ENCODE measurements around the gene TSHZ2. TPM values are rescaled to one million over a fixed set of nuclear protein-coding genes. Genes with fewer than 3 reads are reported as not detected.

TSHZ2 gene
- total RNA-seq, 1 donor from 2014 or later, result 1.2 TPM

DNA sequence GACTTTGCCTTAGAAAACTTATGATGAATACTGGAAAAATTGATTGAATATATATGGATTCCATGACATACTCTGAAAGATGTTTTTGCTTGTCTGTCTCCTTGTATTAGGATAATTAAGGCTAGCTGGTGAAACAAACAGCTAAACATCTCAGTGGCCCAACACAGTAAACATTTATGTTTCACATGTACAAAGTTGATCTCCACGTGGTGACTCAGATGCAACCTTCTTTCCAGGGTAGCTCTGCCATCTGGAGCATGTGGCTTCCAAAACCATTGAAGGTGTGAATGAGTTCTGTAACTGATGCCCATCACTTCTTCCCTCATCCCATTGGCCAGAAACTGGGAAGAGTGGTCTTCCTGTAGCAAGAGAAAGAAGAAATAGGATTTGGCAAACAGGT, 196.3 kb downstream of the TSHZ2 start:
- H2AFZ ChIP-seq (ENCODE audit: low read depth, low read length), result no peak overlapping the region
- no peaks in the 10 kb centered on the region for H3K9me3 Mint-ChIP-seq (ENCODE audit: unreplicated experiment)
- no peak for TF ChIP-seq EZH2 (IDR thresholded peaks at IDR 0.05; ENCODE audit: insufficient read depth, low read length)
- no peak for TF ChIP-seq CTCF (IDR thresholded peaks at IDR 0.05; ENCODE audit: insufficient read depth, low read depth, low read length)
- no peak overlapping the region for H3K4me3 ChIP-seq (ENCODE audit: insufficient read depth, low read depth, low read length)
- H3K4me1 Mint-ChIP-seq (ENCODE audit: low read depth, unreplicated experiment), result no peaks in the 10 kb centered on the region
- H3K36me3 ChIP-seq (ENCODE audit: insufficient read depth, low read length), result no peaks in the 10 kb centered on the region
- H3K27me3 ChIP-seq (ENCODE audit: insufficient read depth, low read length), result no peaks in the 10 kb centered on the region
- no peak overlapping the region for H3K9ac ChIP-seq (ENCODE audit: low read length)
- H3K27me3 Mint-ChIP-seq (ENCODE audit: low read depth, unreplicated experiment), result peaks cover 2% of the 10 kb centered on the region
- H3K4me1 ChIP-seq (ENCODE audit: insufficient read depth, low read length), result no peaks in the 10 kb centered on the region
- no peak overlapping the region for H3K4me3 Mint-ChIP-seq (ENCODE audit: unreplicated experiment)
- H4K20me1 ChIP-seq (ENCODE audit: insufficient read depth, low read length), result no peaks in the 10 kb centered on the region
- no peak for DNase-seq (ENCODE audit: low read depth)
- no peak overlapping the region for H3K27ac Mint-ChIP-seq (ENCODE audit: unreplicated experiment)
- H3K9me3 ChIP-seq (ENCODE audit: insufficient read depth, low read depth, low read length), result no peaks in the 10 kb centered on the region
- no peak for FAIRE-seq
- H3K4me2 ChIP-seq (ENCODE audit: low read length), result no peak overlapping the region
- H3K27ac ChIP-seq (ENCODE audit: low read depth, low read length), result no peak overlapping the region
- no peaks in the 10 kb centered on the region for H3K79me2 ChIP-seq (ENCODE audit: insufficient read depth, low read length)
- no peaks in the 10 kb centered on the region for H3K36me3 Mint-ChIP-seq (ENCODE audit: low read depth, unreplicated experiment)

GRCh38 chr20:53170196-53170595, 198.0 kb downstream of the TSHZ2 start:
- H3K36me3 Mint-ChIP-seq (ENCODE audit: low read depth, unreplicated experiment), result no peaks in the 10 kb centered on the region
- Histone ChIP-seq H3K36me3 (ENCODE audit: insufficient read depth, low read length) (no peaks in the 10 kb centered on the region), H3K4me1 (ENCODE audit: insufficient read depth, low read length) (no peaks in the 10 kb centered on the region), H3K4me3 (ENCODE audit: insufficient read depth, low read depth, low read length) (no peak overlapping the region), H3K9ac (ENCODE audit: low read length) (no peak overlapping the region), H3K79me2 (ENCODE audit: insufficient read depth, low read length) (no peaks in the 10 kb centered on the region), H3K27ac (ENCODE audit: low read depth, low read length) (no peak overlapping the region), H3K9me3 (ENCODE audit: insufficient read depth, low read depth, low read length) (no peaks in the 10 kb centered on the region), H3K27me3 (ENCODE audit: insufficient read depth, low read length) (no peaks in the 10 kb centered on the region), H4K20me1 (ENCODE audit: insufficient read depth, low read length) (no peaks in the 10 kb centered on the region), H2AFZ (ENCODE audit: low read depth, low read length) (no peak overlapping the region), H3K4me2 (ENCODE audit: low read length) (no peak overlapping the region)
- FAIRE-seq (no peak), DNase-seq (ENCODE audit: low read depth) (no peak)
- H3K9me3 Mint-ChIP-seq (ENCODE audit: unreplicated experiment), result no peaks in the 10 kb centered on the region
- peaks cover 5% of the 10 kb centered on the region for H3K27me3 Mint-ChIP-seq (ENCODE audit: low read depth, unreplicated experiment)
- H3K4me1 Mint-ChIP-seq (ENCODE audit: low read depth, unreplicated experiment), result no peaks in the 10 kb centered on the region
- H3K4me3 Mint-ChIP-seq (ENCODE audit: unreplicated experiment), result no peak overlapping the region
- TF ChIP-seq EZH2 (IDR thresholded peaks at IDR 0.05; ENCODE audit: insufficient read depth, low read length) (no peak), CTCF (IDR thresholded peaks at IDR 0.05; ENCODE audit: insufficient read depth, low read depth, low read length) (no peak)
- no peak overlapping the region for H3K27ac Mint-ChIP-seq (ENCODE audit: unreplicated experiment)

DNA sequence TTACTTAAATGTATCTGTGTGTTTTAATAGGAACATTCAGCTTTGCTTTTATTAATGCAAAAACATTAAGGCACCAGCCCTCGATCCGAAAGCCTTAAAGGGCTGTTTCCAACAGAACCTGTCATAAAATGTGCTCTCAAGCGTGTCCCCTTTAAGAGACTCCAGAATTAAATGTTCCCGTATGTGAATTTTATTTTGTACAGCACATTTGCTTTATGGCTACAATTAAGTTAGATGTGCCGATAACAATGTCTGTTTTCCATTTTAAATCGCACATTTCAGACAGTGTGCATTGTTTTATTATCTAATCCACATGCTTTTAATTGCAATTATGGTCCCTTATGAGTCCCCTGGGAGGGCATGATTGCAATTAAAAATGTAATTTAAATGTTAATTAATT, 198.9 kb downstream of the TSHZ2 start:
- Mint-ChIP-seq H3K9me3 (ENCODE audit: unreplicated experiment) (no peaks in the 10 kb centered on the region), H3K36me3 (ENCODE audit: low read depth, unreplicated experiment) (no peaks in the 10 kb centered on the region), H3K27me3 (ENCODE audit: low read depth, unreplicated experiment) (peaks cover 10% of the 10 kb centered on the region), H3K4me3 (ENCODE audit: unreplicated experiment) (no peak overlapping the region), H3K27ac (ENCODE audit: unreplicated experiment) (no peak overlapping the region), H3K4me1 (ENCODE audit: low read depth, unreplicated experiment) (no peaks in the 10 kb centered on the region)
- Histone ChIP-seq H4K20me1 (ENCODE audit: insufficient read depth, low read length) (no peaks in the 10 kb centered on the region), H3K4me1 (ENCODE audit: insufficient read depth, low read length) (no peaks in the 10 kb centered on the region), H3K4me3 (ENCODE audit: insufficient read depth, low read depth, low read length) (no peak overlapping the region), H3K9me3 (ENCODE audit: insufficient read depth, low read depth, low read length) (no peaks in the 10 kb centered on the region), H3K9ac (ENCODE audit: low read length) (no peak overlapping the region), H3K4me2 (ENCODE audit: low read length) (no peak overlapping the region), H3K27ac (ENCODE audit: low read depth, low read length) (no peak overlapping the region), H3K27me3 (ENCODE audit: insufficient read depth, low read length) (no peaks in the 10 kb centered on the region), H2AFZ (ENCODE audit: low read depth, low read length) (no peak overlapping the region), H3K36me3 (ENCODE audit: insufficient read depth, low read length) (no peaks in the 10 kb centered on the region), H3K79me2 (ENCODE audit: insufficient read depth, low read length) (no peaks in the 10 kb centered on the region)
- TF ChIP-seq CTCF (IDR thresholded peaks at IDR 0.05; ENCODE audit: insufficient read depth, low read depth, low read length) (no peak), EZH2 (IDR thresholded peaks at IDR 0.05; ENCODE audit: insufficient read depth, low read length) (no peak)
- DNase-seq (ENCODE audit: low read depth), result no peak
- FAIRE-seq, result no peak

Data from astrocyte (in vitro differentiated cells and primary cell).